Natural killer cell (primary cell): ENCODE results near the gene TEC. TPM values are rescaled to one million over a fixed set of nuclear protein-coding genes. Genes with fewer than 3 reads are reported as not detected.
"Not testable (repeated sequence)": the region's sequence is repeated elsewhere in the genome, so short reads cannot be mapped to it uniquely, and the experiment has no call there.

Source experiments
- ATAC-seq, 3 donors: fragments of 150-1000 bp in 2 of 3; fragments of 200-7000 bp in 1 of 3; cut with Tn5 transposase; 1 replicate in 1 of 3; 2 replicates in 2 of 3; pipeline ENCODE4 v1.10.0; 2021; ENCODE audit warnings: mild to moderate bottlenecking in 2 of 3, moderate library complexity in 2 of 3
- DNase-seq, 2 donors: peaks; one replicate each; pipeline versions ENCODE4 v3.0.0 to v3.0.0-alpha.2; 2013 to 2021; ENCODE audit warnings: mixed read lengths in 1 of 2
- H3K27ac ChIP-seq: one replicate; pipeline ENCODE4 v1.5.1; 2013; ENCODE audit warnings: mild to moderate bottlenecking, low read length
- H3K27me3 ChIP-seq: one replicate; pipeline ENCODE4 v1.6.1; 2013; ENCODE audit warnings: low read length; ENCODE audit not compliant: control insufficient read depth, insufficient read depth
- H3K36me3 ChIP-seq: one replicate; pipeline ENCODE4 v1.6.1; 2013; ENCODE audit warnings: low read length; ENCODE audit not compliant: control insufficient read depth, insufficient read depth
- H3K4me1 ChIP-seq: one replicate; pipeline ENCODE4 v1.6.1; 2013; ENCODE audit warnings: low read length; ENCODE audit not compliant: control insufficient read depth, insufficient read depth
- H3K4me3 ChIP-seq: one replicate; pipeline ENCODE4 v1.5.1; 2013; ENCODE audit warnings: low read length
- H3K9me3 ChIP-seq: one replicate; pipeline ENCODE4 v1.6.1; 2013; ENCODE audit warnings: low read length; ENCODE audit not compliant: control insufficient read depth, insufficient read depth
- H3K27ac Mint-ChIP-seq, 2 donors: one replicate each; pipeline ENCODE4 v1.8.0; 2022; ENCODE audit warnings: mild to moderate bottlenecking in 2 of 2, mixed read lengths in 2 of 2, moderate library complexity in 1 of 2
- H3K27me3 Mint-ChIP-seq, 2 donors: one replicate each; pipeline ENCODE4 v1.8.0; 2022; ENCODE audit warnings: low read depth in 2 of 2, mixed read lengths in 2 of 2
- H3K36me3 Mint-ChIP-seq: one replicate; pipeline ENCODE4 v1.8.0; 2022; ENCODE audit warnings: mixed read lengths
- H3K4me1 Mint-ChIP-seq, 2 donors: one replicate each; pipeline ENCODE4 v1.8.0; 2022; ENCODE audit warnings: mixed read lengths in 2 of 2
- H3K4me3 Mint-ChIP-seq: one replicate; pipeline ENCODE4 v1.8.0; 2022; ENCODE audit warnings: mild to moderate bottlenecking, moderate library complexity, mixed read lengths
- H3K9me3 Mint-ChIP-seq, 2 donors: one replicate each; pipeline ENCODE4 v1.8.0; 2022; ENCODE audit warnings: mixed read lengths in 2 of 2
- CTCF ChIP-seq: fragments of 200-600 bp; IDR thresholded peaks from one replicate; pipeline ENCODE4 v1.8.0; 2022; ENCODE audit warnings: antibody characterized with exemption
- WGBS: methylation state at CpG from one replicate; pipeline ENCODE4 v1.1.7; 2013; ENCODE audit warnings: missing lambda C conversion rate; ENCODE audit not compliant: insufficient coverage; 5-methylcytosine and 5-hydroxymethylcytosine counted together
- intact Hi-C: fragments of 100-400 bp; cut with micrococcal nuclease; formaldehyde crosslinking; loops from one replicate; pipeline ENCODE4 v1.14.2; 2022
- total RNA-seq, 4 donors: library from RNA; stranded (reverse); fragments of 120-200 nt in 1 of 4; gene quantifications; one replicate each; pipeline versions ENCODE4 v1.2.3 to v1.2.4, GENCODE V29; 2013 to 2022

TEC gene
- total RNA-seq, 3 donors from 2014 or later (not counting 1 experiment from before 2014, with no cell fraction given), result 4.0 to 7.4 (median 4.7) TPM

- Histone ChIP-seq H3K27ac (no peak overlapping the region), H3K9me3 (no peaks in the 10 kb centered on the region), H3K36me3 (no peaks in the 10 kb centered on the region), H3K27me3 (no peaks in the 10 kb centered on the region), H3K4me3 (no peak overlapping the region), H3K4me1 (no peaks in the 10 kb centered on the region)
- DNase-seq (no peak), ATAC-seq (no peak)
- H3K4me1 Mint-ChIP-seq, result peaks cover 0 to 4% of the 10 kb centered on the region in 2 donors
- TF ChIP-seq CTCF, result no peak
- H3K4me3 Mint-ChIP-seq, result no peak overlapping the region
- H3K36me3 Mint-ChIP-seq, result no peaks in the 10 kb centered on the region
- H3K27me3 Mint-ChIP-seq, result no peaks in the 10 kb centered on the region
- no peaks in the 10 kb centered on the region for H3K9me3 Mint-ChIP-seq
- intact Hi-C loops, result no loop called here
- H3K27ac Mint-ChIP-seq, result no peak overlapping the region
- WGBS, result no CpG with 5 or more reads among the region's 2 CpGs
Measured at GRCh38 chr4:48188390-48188789, 81.2 kb downstream of the TEC start.

DNA sequence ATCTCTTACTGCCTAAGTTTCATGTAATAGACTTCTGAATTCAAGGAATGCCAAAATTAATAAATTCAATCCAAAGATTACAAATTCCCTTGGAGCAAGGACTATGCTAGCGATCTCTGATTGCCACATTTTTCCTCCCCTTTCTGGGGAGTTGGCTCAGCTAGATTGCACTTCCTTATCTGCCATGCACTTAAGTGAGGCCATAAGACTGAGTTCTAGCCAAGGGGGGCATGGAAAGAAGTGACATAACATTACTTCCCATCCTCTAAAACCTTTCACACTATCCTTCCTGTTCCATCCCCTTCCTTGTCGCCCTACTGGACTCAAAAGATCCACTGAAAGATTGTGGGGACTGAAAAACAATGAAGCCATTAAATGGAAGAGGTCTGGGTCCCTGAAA is 81.8 kb downstream of the TEC start:
- Mint-ChIP-seq H3K36me3 (no peaks in the 10 kb centered on the region), H3K4me3 (no peak overlapping the region), H3K27ac (no peak overlapping the region), H3K27me3 (no peaks in the 10 kb centered on the region), H3K9me3 (no peaks in the 10 kb centered on the region), H3K4me1 (no peaks in the 10 kb centered on the region)
- Histone ChIP-seq H3K9me3 (no peaks in the 10 kb centered on the region), H3K27me3 (no peaks in the 10 kb centered on the region), H3K36me3 (no peaks in the 10 kb centered on the region), H3K27ac (no peak overlapping the region), H3K4me3 (no peak overlapping the region), H3K4me1 (no peaks in the 10 kb centered on the region)
- ATAC-seq (no peak), DNase-seq (no peak)
- intact Hi-C loops, result no loop called here
- WGBS, result 41% methylated on average over 2 of the region's 2 CpGs
- no peak for TF ChIP-seq CTCF

DNA sequence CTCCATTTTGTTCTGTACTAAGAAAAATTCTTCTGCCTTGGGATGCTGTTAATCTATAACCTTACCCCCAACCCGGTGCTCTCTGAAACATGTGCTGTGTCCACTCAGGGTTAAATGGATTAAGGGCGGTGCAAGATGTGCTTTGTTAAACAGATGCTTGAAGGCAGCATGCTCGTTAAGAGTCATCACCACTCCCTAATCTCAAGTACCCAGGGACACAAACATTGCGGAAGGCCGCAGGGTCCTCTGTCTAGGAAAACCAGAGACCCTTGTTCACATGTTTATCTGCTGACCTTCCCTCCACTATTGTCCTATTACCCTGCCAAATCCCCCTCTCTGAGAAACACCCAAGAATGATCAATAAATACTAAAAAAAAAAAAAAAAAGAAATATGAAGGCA is 82.6 kb downstream of the TEC start:
- H3K9me3 ChIP-seq, H3K4me3 Mint-ChIP-seq, intact Hi-C loops, DNase-seq, H3K27ac ChIP-seq, H3K36me3 Mint-ChIP-seq, H3K9me3 Mint-ChIP-seq, H3K27ac Mint-ChIP-seq, H3K4me3 ChIP-seq, H3K4me1 ChIP-seq, H3K27me3 ChIP-seq, H3K4me1 Mint-ChIP-seq, H3K27me3 Mint-ChIP-seq, H3K36me3 ChIP-seq, ATAC-seq: not testable (repeated sequence)
- WGBS, result 96% methylated on average over 3 of the region's 5 CpGs

DNA sequence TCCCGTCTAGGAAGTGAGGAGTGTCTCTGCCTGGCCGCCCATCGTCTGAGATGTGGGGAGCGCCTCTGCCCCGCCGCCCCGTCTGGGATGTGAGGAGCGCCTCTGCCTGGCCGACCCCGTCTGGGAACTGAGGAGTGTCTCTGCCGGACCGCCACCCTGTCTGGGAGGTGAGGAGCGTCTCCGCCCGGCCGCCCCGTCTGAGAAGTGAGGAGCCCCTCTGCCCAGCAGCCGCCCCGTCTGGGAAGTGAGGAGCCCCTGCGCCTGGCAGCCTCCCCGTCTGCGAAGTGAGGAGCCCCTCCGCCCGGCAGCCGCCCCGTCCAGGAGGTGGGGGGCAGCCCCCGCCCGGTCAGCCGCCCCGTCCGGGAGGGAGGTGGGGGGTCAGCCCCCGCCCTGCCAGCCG is 83.2 kb downstream of the TEC start:
- H3K9me3 Mint-ChIP-seq, intact Hi-C loops, H3K36me3 ChIP-seq, H3K4me1 ChIP-seq, H3K27me3 Mint-ChIP-seq, H3K4me3 Mint-ChIP-seq, H3K4me1 Mint-ChIP-seq, DNase-seq, ATAC-seq, H3K36me3 Mint-ChIP-seq, H3K27ac ChIP-seq, H3K4me3 ChIP-seq, H3K9me3 ChIP-seq, H3K27ac Mint-ChIP-seq, H3K27me3 ChIP-seq: not testable (repeated sequence)
- WGBS, result 95% methylated on average over 27 of the region's 33 CpGs

- Mint-ChIP-seq H3K4me3 (no peak overlapping the region), H3K27ac (no peak overlapping the region), H3K4me1 (no peaks in the 10 kb centered on the region), H3K27me3 (no peaks in the 10 kb centered on the region), H3K36me3 (no peaks in the 10 kb centered on the region), H3K9me3 (no peaks in the 10 kb centered on the region)
- DNase-seq (no peak), ATAC-seq (no peak)
- Histone ChIP-seq H3K4me3 (no peak overlapping the region), H3K27me3 (no peaks in the 10 kb centered on the region), H3K4me1 (no peaks in the 10 kb centered on the region), H3K27ac (no peak overlapping the region), H3K36me3 (no peaks in the 10 kb centered on the region), H3K9me3 (no peaks in the 10 kb centered on the region)
- 100% methylated on average over 3 of the region's 3 CpGs for WGBS
- intact Hi-C loops, result no loop called here
- no peak for TF ChIP-seq CTCF
Measured at GRCh38 chr4:48184882-48185281, 84.8 kb downstream of the TEC start.
